KMS-11 (cell line): ENCODE measurements around the gene CTBP1.

Experiments
- H2AFZ ChIP-seq: fragments of 200-600 bp; sonication (generic); 2 replicates; pipeline ENCODE4 v1.6.1; 2016; ENCODE audit warnings: antibody characterized with exemption, mixed run types, low read depth
- H3K27ac ChIP-seq: fragments of 200-600 bp; sonication (generic); 2 replicates; pipeline ENCODE4 v1.6.1; 2016; ENCODE audit warnings: mild to moderate bottlenecking, mixed run types
- H3K27me3 ChIP-seq: fragments of 200-600 bp; sonication (generic); 2 replicates; pipeline ENCODE4 v1.6.1; 2017; ENCODE audit warnings: mild to moderate bottlenecking, low read depth, mixed run types, moderate library complexity; ENCODE audit not compliant: insufficient read depth
- H3K36me3 ChIP-seq: fragments of 200-600 bp; sonication (generic); 2 replicates; pipeline ENCODE4 v1.6.1; 2017; ENCODE audit warnings: mild to moderate bottlenecking, mixed run types; ENCODE audit not compliant: insufficient read depth
- H3K4me1 ChIP-seq: fragments of 200-600 bp; sonication (generic); 2 replicates; pipeline ENCODE4 v1.6.1; 2016; ENCODE audit warnings: mild to moderate bottlenecking, low read depth, mixed run types; ENCODE audit not compliant: poor library complexity, severe bottlenecking
- H3K4me2 ChIP-seq: fragments of 200-600 bp; sonication (generic); 2 replicates; pipeline ENCODE4 v1.7.0; 2016; ENCODE audit warnings: mild to moderate bottlenecking, mixed run types
- H3K4me3 ChIP-seq: fragments of 200-600 bp; sonication (generic); IDR thresholded peaks from 2 replicates; pipeline ENCODE4 v1.6.1; 2017; ENCODE audit warnings: low read depth, low read length, mixed read lengths; ENCODE audit not compliant: insufficient read depth
- H3K79me2 ChIP-seq: fragments of 200-600 bp; sonication (generic); 2 replicates; pipeline ENCODE4 v1.6.1; 2016; ENCODE audit warnings: low read depth, mixed run types; ENCODE audit not compliant: insufficient read depth
- H3K9ac ChIP-seq: fragments of 200-600 bp; sonication (generic); 2 replicates; pipeline ENCODE4 v1.6.1; 2016; ENCODE audit warnings: mild to moderate bottlenecking, mixed run types
- H4K20me1 ChIP-seq: fragments of 200-600 bp; sonication (generic); 2 replicates; pipeline ENCODE4 v1.6.1; 2016; ENCODE audit warnings: mild to moderate bottlenecking, mixed run types; ENCODE audit not compliant: insufficient read depth
- TF ChIP-seq, protein P1 (sequence below): fragments of 200-600 bp; sonication (generic); conservative IDR thresholded peaks from 2 replicates; pipeline ENCODE4 v1.6.1; 2017; ENCODE audit warnings: low read depth, mild to moderate bottlenecking, antibody characterized with exemption, low read length, moderate library complexity, mixed read lengths

The CTBP1 gene

DNA sequence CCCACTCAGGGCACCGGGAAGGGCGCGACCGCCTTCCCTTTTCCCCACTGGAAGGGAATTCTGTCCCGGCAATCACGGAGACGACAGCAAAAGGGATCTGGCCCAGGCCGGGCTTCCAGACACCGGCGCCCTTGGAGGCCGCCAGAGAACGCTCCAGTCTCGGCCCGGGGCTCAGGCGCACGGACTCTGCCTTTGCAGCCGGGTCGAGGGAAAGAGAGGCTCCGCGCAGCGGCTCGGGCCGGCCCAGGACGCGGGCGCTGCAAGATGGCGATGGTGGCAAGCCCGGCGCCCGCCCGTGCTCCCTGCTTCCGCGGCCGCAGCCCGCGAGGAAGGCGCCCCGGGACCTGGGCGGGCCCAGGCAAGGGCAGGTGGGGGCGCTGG, 1.1 kb downstream of the CTBP1 start:
- H3K9ac ChIP-seq = peak overlapping the region; percentile 89
- peak overlapping the region; percentile 33 for H3K4me3 ChIP-seq
- H2AFZ ChIP-seq = peak overlapping the region; percentile 49
- peaks cover 47% of the 10 kb centered on the region for H3K79me2 ChIP-seq
- no peaks in the 10 kb centered on the region for H3K27me3 ChIP-seq
- H3K27ac ChIP-seq = peak overlapping the region; percentile 90
- H3K36me3 ChIP-seq = no peaks in the 10 kb centered on the region
- H3K4me2 ChIP-seq = peak overlapping the region; percentile 51; the same call in 1 of the 2 replicates
- H4K20me1 ChIP-seq = no peaks in the 10 kb centered on the region
- TF ChIP-seq, protein P1, sequence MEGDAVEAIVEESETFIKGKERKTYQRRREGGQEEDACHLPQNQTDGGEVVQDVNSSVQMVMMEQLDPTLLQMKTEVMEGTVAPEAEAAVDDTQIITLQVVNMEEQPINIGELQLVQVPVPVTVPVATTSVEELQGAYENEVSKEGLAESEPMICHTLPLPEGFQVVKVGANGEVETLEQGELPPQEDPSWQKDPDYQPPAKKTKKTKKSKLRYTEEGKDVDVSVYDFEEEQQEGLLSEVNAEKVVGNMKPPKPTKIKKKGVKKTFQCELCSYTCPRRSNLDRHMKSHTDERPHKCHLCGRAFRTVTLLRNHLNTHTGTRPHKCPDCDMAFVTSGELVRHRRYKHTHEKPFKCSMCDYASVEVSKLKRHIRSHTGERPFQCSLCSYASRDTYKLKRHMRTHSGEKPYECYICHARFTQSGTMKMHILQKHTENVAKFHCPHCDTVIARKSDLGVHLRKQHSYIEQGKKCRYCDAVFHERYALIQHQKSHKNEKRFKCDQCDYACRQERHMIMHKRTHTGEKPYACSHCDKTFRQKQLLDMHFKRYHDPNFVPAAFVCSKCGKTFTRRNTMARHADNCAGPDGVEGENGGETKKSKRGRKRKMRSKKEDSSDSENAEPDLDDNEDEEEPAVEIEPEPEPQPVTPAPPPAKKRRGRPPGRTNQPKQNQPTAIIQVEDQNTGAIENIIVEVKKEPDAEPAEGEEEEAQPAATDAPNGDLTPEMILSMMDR = no peak
- H3K4me1 ChIP-seq = no peaks in the 10 kb centered on the region

GRCh38 chr4:1246901-1247863, 1.7 kb downstream of the CTBP1 start:
- H3K36me3 ChIP-seq = no peaks in the 10 kb centered on the region
- peak overlapping the region; percentile 49; the same call in 1 of the 2 replicates for H2AFZ ChIP-seq
- no peaks in the 10 kb centered on the region for H4K20me1 ChIP-seq

DNA sequence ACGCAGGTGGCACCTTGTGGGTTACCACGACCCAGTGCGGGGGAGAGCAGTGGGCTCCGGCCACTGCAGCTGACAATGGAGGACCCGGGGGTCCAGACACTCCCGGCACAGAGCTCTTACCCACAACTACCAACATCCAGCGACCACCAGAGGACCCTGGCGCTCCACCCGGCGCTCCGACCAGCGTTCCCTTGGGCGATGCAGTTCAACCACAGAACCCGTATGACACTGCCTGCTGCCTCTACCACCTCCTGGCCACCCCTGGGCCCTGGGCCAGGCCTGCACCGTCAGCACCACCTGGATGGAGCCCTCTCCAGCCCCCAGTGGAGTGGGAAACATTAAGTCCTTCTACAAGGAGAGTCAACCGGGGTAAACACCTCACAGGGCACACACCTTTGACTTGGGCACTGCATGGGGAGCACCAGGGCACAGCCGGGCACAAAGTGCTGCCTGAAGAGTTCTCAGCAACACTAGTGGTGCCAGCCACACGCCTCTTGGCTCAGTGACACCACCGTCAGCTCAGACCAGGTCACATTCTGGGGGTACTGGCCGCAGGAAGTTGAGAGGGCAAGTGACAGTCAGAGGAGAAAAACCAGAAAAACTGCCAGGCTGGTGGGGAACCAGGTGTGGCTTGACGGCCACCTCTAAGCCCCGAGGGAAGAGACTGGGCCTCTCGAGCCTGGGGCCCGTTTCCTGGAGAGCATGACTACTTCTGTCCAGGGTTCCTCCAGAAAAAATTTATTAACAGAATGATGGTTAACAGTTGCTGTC, 2.6 kb downstream of the CTBP1 start:
- Histone ChIP-seq H3K4me1 (no peaks in the 10 kb centered on the region), H3K36me3 (no peaks in the 10 kb centered on the region), H3K27ac (no peak overlapping the region), H3K4me2 (peak overlapping the region; percentile 51; the same call in 1 of the 2 replicates), H3K4me3 (no peak overlapping the region), H3K79me2 (peaks cover 56% of the 10 kb centered on the region), H4K20me1 (no peaks in the 10 kb centered on the region), H2AFZ (no peak overlapping the region), H3K27me3 (no peaks in the 10 kb centered on the region), H3K9ac (no peak overlapping the region)
- TF ChIP-seq, protein P1 = no peak

More at GRCh38 chr4:1246901-1247863, 1.7 kb downstream of the CTBP1 start:
- TF ChIP-seq, protein P1 = no peak
- Histone ChIP-seq H3K27ac (peak overlapping the region; percentile 90), H3K27me3 (no peaks in the 10 kb centered on the region), H3K4me3 (peak overlapping the region; percentile 33), H3K4me2 (peak overlapping the region; percentile 51), H3K9ac (peak overlapping the region; percentile 89), H3K79me2 (peaks cover 53% of the 10 kb centered on the region), H3K4me1 (no peaks in the 10 kb centered on the region)

- Histone ChIP-seq H3K27me3 (no peaks in the 10 kb centered on the region), H2AFZ (no peak overlapping the region), H3K4me1 (no peaks in the 10 kb centered on the region), H3K79me2 (peaks cover 56% of the 10 kb centered on the region), H3K27ac (no peak overlapping the region), H3K9ac (no peak overlapping the region), H4K20me1 (no peaks in the 10 kb centered on the region), H3K4me2 (no peak overlapping the region), H3K4me3 (no peak overlapping the region), H3K36me3 (no peaks in the 10 kb centered on the region)
- TF ChIP-seq, protein P1 = no peak
Observed at GRCh38 chr4:1245481-1246051, 3.4 kb downstream of the CTBP1 start.
